GM19099 (cell line): ENCODE data around the gene EHBP1L1.

Experiments used
- POLR2A ChIP-seq: IDR thresholded peaks from 3 replicates; pipeline ENCODE4 v1.6.1; 2011; ENCODE audit warnings: low read depth; ENCODE audit not compliant: insufficient read length; ENCODE audit errors: extremely low read depth

EHBP1L1 gene

DNA sequence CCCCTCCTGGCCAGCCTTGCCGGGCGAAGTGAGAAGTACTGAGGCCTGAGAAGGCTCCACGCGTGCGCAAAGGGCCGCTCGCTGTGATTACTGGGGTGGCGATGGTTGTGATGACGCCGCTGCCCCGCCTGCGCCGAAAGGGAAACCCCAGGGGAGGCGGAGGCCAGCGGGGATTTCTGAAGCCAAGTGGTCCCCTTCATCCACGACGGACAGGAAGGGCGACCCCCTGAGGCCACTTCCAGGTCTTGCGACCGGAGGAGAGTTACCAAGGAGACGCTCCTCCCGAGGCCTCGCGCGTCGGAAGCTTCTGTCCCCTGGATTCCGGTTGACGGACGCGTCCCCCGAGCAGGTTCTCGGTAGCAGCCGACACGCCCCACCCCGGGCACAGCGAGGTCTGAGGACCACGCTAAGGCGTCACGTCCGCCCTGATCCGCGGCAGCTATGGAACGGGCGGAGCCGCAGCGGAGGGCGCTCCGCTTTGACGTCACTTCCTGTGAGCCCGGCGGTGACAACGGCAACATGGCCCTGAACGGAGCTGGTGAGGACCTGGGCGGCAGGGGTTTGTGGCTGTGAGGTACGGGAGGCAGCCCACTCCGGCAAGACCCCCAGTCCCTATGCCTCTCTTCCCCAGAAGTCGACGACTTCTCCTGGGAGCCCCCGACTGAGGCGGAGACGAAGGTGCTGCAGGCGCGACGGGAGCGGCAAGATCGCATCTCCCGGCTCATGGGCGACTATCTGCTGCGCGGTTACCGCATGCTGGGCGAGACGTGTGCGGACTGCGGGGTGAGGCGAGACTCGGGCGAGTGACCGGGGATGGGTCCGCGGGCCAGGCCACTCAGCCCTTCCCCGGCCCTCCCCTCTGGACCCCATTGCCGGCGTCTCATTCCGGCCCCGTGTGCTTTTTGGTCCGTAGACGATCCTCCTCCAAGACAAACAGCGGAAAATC, 5.6 kb upstream of the EHBP1L1 start, which contains the start of gene ZNRD2:
TSS of gene ZNRD2 (plus strand) at position 505 of the 946 bp plus-strand sequence. CDS start at position 520, 15 bp downstream.
- TF ChIP-seq POLR2A: peak; percentile 75

DNA sequence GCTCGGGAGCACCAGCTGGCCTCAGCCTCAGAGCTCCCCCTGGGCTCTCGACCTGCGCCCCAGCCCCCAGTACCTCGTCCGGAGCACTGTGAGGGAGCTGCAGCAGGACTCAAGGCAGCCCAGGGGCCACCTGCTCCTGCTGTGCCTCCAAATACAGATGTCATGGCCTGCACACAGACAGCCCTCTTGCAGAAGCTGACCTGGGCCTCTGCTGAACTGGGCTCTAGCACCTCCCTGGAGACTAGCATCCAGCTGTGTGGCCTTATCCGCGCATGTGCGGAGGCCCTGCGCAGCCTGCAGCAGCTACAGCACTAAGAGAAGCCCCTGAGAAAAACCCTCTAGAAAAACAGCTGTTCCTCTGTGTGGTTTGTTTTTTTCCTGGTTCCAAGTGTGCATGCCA, 4.4 kb upstream of the EHBP1L1 start:
- no peak for TF ChIP-seq POLR2A

DNA sequence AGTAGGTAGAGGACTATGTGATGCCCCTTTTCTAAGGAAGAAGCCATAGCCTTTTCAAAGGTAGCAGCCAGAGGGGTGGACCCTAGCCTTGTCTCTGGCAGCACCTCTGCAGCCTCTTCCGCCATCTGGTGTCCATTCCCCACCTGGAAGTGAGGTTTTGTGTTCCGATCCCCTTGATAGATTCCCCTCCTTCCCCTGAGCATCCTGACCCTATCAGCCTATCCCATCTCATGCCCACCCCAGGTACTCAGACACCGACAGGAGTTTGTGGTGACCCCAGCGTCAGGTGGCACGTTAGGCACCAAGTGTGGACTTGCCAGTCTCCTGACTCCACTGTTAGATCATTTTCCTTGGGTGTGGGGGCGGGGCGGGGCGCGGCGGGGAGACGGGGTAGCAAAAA, 3.9 kb upstream of the EHBP1L1 start:
- no peak for TF ChIP-seq POLR2A

DNA sequence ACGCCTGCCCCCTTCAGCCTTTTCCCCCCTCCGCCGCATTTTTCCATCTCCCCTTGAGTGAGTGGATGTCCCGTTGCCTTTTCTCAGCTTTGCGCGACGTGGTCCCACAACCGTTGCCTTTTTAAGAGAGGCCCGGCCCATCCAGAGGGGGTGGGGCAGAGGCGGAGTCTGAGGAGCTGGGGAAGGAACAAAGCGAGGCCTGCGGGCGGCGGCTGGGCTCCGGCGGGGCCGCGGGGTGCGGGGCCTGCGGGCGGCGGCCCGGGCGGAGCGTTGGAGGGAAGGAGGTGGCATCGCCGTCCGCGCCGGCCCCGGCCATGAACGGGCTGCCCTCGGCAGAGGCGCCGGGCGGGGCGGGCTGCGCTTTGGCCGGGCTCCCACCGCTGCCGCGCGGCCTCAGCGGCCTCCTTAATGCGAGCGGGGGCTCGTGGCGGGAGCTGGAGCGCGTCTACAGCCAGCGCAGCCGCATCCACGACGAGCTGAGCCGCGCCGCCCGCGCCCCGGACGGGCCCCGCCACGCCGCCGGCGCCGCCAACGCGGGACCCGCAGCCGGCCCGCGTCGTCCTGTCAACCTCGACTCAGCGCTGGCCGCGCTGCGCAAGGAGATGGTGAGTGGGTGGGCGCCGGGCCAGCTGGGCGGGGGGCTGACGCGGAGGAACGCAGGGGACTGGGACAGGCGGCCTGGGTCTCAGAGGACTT, 3.3 kb upstream of the EHBP1L1 start, which contains the start of gene FAM89B:
TSS of gene FAM89B (plus strand) at position 183 of the 696 bp plus-strand sequence. CDS start at position 315, 132 bp downstream.
- TF ChIP-seq POLR2A: peak; percentile 51

DNA sequence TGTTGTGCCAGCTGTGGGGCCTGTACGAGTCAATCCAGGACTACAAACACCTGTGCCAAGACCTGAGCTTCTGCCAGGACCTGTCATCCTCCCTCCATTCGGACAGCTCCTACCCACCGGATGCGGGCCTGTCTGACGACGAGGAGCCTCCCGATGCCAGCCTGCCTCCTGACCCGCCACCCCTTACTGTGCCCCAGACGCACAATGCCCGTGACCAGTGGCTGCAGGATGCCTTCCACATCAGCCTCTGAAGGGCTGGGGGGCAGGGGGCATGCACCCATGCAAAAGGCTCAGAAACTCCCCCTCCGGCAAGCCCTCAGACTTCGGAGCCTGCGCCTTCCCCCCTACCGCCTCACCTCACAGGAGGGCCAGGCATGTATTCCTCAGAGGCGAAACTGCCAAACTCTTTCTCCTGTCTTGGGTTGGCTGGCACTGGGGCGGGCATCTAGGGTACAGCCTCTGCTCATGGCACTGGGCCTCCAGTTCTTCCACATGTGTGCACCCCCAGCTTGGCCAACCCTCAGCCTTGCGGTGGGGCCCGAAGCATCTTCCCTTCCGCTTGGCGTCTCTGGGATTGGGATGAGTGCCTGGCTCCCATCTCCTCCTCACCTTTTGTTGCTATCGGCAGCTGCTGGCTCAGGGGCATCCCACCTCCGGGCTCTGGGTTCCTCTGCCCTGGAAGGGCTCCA, 2.3 kb upstream of the EHBP1L1 start:
- no peak for TF ChIP-seq POLR2A

DNA sequence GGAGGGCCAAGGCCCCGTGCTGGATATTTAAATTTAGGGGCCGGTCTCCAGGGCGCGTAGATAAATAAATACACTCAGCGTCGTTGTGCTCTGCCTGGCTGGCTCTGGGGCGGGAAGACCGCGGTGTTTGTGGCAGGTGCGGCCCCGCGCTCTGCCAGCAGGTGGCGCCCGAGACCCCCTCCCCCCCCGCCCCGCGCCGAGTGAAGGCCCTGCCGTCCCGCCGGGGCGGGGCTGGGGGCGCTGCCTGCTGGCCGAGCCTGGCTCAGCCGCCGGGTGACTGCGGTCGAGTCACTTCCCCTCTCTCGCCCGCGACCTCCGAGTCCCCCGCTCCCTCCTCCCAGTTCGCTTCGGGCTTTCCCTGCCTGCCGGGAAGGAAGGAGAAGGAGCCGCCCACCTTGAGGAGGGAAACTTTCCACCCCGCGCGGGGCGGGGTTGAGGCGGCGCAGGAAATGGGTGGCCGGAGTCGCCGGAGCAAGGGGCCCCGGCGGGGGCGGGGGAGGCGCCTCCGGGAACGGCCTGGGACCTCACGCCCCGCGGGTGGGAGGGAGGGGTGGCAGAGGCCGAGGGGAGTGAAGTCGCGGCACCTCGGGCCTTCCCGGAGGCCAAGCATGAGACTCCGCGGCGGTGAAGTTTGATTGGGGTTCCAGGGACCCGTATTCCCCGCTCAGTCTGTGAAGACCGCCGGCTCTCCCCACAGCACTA, 1.6 kb upstream of the EHBP1L1 start:
- peak; percentile 15 for TF ChIP-seq POLR2A

DNA sequence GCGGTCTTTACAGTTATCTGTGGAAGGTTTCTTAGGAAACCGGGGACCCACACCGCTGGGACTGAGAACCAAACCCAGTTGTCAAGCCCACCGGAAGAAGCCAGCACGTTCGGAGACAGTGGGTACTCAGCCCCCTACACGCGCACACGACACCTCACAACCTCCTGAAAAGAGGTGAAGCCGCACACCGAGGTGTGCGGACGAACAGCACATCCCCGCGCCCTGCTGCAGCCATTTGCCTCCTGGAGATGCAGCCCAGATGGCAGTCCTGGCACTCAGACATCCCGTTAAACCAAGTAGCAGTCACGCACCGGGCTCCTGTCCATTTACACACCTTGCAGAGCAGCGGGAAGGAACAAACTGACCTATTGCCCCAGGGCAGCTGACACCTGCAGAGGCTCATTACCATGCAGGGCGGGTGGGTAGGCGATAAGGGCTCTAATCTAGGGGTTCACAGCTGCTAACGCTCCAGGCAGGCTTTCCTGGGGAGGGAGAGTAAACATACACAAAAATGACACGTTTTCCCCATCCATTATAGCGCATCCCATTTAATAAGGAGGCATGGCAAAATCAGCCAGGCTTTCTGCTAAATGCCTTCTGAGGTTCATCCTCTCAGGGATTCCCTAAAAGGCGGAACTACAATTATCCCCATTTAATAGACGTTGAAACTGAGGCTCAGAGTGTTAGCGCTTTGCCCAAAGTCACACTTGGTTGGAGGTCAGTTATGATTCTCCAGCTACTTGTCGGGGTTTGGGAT, 864 bp upstream of the EHBP1L1 start:
- peak; percentile 11 for TF ChIP-seq POLR2A

DNA sequence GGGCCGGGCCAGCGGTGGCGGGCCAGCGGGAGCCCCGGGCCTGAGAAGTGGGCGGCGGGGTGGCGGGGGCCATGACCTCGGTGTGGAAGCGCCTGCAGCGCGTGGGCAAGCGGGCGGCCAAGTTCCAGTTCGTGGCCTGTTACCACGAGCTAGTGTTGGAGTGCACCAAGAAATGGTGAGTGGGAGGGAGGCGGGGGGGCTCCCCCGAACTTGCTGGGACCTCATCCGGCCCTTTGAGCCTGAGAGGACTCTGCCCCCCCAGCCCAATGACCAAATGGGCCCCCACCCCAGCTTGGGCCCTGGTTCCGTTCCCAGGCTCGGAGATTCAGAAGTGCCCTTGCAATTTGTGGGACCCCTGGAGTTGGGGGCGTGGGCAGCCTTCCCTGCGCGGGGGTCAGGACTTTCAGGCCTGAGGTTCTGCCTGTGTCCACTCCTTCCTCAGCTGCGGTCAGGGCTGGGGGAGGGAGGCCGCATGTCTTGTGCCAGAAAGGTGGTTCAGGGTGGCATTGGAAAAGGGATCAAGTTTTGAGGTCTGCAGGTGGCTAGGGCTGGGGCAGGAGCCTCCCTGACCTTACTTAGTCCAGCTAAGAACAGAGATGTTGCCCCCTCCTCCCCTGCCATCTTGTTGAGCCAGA, 496 bp downstream of the EHBP1L1 start:
- no peak for TF ChIP-seq POLR2A

DNA sequence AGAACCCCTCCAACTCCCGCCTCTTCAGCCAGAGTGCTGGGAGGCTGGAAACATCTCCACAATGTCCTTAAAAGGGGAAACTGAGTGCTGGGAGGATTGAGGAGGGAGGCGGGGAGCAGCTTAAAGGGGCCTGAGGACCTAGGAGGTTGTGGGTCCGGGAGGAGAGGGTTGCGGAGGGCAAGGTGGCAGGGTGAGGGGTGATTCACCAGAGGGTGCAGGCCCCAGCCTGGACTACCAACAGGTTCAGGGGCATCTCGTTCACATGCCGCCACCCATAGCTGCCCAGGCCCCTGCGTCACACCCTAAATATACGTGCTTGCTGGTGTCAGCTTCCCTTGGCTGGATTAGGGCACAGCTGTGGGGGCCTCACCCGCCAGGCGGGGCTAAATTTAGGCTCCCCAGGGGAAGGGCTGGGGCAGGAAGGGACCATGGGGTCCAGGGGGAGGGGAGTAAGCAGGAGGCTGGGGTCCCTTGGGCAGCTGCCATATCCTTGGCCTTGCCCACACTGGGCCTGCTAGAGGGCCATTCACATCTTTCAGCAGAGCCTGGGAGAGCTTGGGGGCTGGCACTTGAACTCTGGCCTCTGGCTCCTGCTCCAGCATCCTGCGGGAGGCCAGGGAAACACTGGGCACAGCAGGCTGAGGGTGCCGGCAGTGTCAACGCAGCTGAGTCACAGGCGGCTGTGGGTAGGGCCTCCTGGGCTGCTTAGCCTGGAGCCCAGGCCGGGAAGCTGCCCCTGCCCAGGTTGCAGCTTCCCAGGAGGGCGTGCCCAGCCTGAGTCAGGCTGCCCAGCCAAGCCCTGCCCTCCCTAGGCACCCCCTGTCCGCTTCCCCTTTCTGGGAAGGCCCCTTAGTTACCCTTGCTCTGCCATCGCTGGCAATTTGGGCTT, 1.3 kb downstream of the EHBP1L1 start:
- no peak for TF ChIP-seq POLR2A

DNA sequence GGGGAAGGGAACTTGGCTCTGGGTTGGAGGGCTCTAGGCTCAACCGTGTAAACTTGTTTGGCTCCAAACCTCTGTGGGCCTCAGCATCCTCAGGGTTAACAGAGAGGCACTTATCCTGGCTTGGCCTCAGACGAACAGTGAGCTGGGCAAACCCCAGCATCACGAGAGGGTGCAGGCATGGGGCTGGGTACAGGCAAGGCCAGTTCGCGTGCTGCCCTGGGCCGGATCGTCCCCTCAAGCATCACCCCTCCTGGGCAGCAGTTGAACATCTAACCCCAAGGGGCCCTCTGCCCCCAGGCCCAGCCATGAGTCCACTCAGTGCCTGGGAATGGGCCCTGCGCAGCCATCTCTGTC, 1.9 kb downstream of the EHBP1L1 start:
- TF ChIP-seq POLR2A: no peak

DNA sequence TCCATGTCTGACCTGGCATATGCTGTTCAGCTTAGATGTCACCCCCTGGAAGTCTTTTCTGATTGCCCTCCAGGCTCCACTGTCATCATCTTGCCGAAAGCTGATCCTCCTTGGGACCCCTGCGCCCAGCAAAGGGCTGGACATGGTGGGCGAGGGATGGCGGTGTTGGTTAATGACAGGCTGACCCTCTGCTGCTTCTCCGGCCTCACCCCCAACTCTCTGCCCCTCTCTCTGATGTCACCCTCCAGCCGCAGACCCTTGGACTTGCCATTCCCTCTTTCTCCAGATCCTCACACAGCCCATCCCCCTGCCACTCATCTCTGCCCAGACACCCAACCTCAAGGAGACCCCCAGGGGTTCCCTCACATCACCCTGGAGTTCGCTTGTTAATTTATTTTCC, 2.3 kb downstream of the EHBP1L1 start:
- no peak for TF ChIP-seq POLR2A

DNA sequence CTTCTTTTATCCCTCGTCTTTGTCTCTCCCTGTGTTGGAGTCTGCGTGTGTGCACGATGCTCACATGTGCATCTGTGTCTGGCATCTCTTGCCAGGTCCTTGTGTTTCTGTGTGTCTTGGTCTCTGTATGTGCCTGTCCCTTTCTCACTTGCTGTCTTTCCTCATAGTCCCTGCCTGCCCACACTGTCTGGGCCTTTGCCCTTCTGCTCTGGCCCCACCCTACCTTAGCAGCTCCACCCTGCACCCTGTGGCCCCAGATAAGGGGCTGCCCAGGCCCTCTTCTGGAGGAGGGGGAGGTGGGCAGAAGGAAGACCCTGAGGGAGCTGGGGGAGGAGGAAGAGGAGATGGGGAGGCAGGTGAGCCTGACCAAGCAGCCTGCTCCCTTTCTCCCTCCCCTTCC, 2.8 kb downstream of the EHBP1L1 start:
- no peak for TF ChIP-seq POLR2A

DNA sequence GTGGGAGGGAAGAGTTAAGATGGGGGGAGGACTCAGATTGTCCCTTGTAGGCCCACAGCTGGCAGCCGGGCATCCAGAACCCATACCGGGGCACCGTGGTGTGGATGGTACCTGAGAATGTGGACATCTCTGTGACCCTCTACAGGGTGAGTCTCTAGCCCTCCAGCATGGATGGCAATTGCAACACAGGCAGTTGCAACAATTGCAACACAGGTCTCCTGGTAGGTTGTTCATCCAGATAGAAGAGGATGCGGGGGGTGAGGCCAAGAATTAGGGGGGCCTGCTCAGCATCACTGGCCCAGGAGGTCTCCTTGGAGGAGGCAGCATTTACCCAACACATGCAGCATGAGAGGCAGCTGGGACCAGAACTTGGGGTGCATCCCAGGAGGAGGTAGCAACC, 3.4 kb downstream of the EHBP1L1 start:
- TF ChIP-seq POLR2A: no peak
